ENCODE data around the gene RAC3. TPM values are rescaled to one million over a fixed set of nuclear protein-coding genes. Genes with fewer than 3 reads are reported as not detected.

The RAC3 gene
- total RNA-seq, 4 donors from 2014 or later, result 0.42 to 2.0 TPM; not detected in 2

- Histone ChIP-seq H3K27me3 (no peaks in the 10 kb centered on the region), H3K4me1 (peaks cover 25 to 60% of the 10 kb centered on the region in 2 donors), H3K27ac (peak within 1 kb of the TSS; percentile 78 to 86 (median 79)), H3K9me3 (no peaks in the 10 kb centered on the region), H3K4me3 (peak within 1 kb of the TSS; percentile 89 to 92 (median 92)), H3K36me3 (no peaks in the 10 kb centered on the region)
- in situ Hi-C loops (cut with MboI; ENCODE audit: low sequenced_read_pairs in 4 of 4) (loop anchor here in 1 of 4 donors (5.0 kb wide), 1 partner anchor 60 kb away; the partner anchor contains the start of gene NOTUM), intact Hi-C loops (cut with DNase I; ENCODE audit: low total_unique reads) (no loop called here)
- ATAC-seq (no peak), DNase-seq (no peak)
- peak; percentile 55 to 82 for TF ChIP-seq POLR2A (IDR thresholded peaks at IDR 0.05)
- TF ChIP-seq, protein P1, sequence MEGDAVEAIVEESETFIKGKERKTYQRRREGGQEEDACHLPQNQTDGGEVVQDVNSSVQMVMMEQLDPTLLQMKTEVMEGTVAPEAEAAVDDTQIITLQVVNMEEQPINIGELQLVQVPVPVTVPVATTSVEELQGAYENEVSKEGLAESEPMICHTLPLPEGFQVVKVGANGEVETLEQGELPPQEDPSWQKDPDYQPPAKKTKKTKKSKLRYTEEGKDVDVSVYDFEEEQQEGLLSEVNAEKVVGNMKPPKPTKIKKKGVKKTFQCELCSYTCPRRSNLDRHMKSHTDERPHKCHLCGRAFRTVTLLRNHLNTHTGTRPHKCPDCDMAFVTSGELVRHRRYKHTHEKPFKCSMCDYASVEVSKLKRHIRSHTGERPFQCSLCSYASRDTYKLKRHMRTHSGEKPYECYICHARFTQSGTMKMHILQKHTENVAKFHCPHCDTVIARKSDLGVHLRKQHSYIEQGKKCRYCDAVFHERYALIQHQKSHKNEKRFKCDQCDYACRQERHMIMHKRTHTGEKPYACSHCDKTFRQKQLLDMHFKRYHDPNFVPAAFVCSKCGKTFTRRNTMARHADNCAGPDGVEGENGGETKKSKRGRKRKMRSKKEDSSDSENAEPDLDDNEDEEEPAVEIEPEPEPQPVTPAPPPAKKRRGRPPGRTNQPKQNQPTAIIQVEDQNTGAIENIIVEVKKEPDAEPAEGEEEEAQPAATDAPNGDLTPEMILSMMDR (IDR thresholded peaks at IDR 0.05 in 4 of 5, conservative IDR thresholded peaks at IDR 0.05 in 1 of 5), result no peak
Observed at GRCh38 chr17:82022310-82022980, 9.0 kb upstream of the RAC3 start, which contains the start of gene CENPX. TSS of gene CENPX (minus strand) at chr17:82022878. CDS start at chr17:82022861, 17 bp downstream.

DNA sequence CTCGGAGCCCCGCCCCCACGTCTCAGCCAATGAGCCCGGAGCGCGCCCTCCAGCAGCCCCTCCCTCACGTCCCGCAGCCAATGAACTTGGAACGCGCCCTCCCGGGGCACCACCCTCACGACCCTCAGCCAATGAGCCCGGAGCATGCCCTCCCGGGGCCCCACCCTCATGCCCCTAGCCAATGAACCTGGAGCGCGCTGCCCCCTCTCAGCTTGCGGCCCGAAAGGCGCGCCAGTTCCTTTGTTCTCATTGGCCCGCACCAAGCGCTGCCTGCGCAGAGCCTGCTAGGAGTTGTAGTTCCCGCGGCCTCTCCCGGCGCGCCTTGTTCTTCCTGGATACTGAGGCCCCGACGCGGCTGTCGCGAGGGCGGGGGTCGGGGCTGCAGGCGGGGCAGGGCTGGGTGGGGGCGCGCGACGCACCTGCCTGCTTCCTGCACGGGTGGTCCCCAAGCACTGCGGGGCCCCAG is 8.5 kb upstream of the RAC3 start, which contains the start of gene LRRC45:
Gene LRRC45 (plus strand): TSS at position 325 of the 466 bp plus-strand sequence. CDS start 339 bp downstream, outside the sequence.
- Histone ChIP-seq H3K27me3 (no peaks in the 10 kb centered on the region), H3K4me3 (peak within 1 kb of the TSS; percentile 89 to 92 (median 92)), H3K4me1 (peaks cover 25 to 54% of the 10 kb centered on the region in 2 donors), H3K36me3 (no peaks in the 10 kb centered on the region), H3K9me3 (no peaks in the 10 kb centered on the region), H3K27ac (peak within 1 kb of the TSS; percentile 78 to 86 (median 79))
- no peak for TF ChIP-seq POLR2A (IDR thresholded peaks at IDR 0.05)
- TF ChIP-seq, protein P1 (IDR thresholded peaks at IDR 0.05 in 4 of 5, conservative IDR thresholded peaks at IDR 0.05 in 1 of 5), result no peak
- intact Hi-C loops (cut with DNase I; ENCODE audit: low total_unique reads), result loop anchor here (1.0 kb wide), 3 partner anchors 14 to 163 kb away; partner anchors contain the start of genes ASPSCR1, DCXR and P4HB
- in situ Hi-C loops (cut with MboI; ENCODE audit: low sequenced_read_pairs in 4 of 4), result loop anchor here in 1 of 4 donors (5.0 kb wide), 1 partner anchor 61 kb away; the partner anchor contains the start of gene NOTUM
- DNase-seq (peak; percentile 100), ATAC-seq (peak; percentile 86 to 91)

DNA sequence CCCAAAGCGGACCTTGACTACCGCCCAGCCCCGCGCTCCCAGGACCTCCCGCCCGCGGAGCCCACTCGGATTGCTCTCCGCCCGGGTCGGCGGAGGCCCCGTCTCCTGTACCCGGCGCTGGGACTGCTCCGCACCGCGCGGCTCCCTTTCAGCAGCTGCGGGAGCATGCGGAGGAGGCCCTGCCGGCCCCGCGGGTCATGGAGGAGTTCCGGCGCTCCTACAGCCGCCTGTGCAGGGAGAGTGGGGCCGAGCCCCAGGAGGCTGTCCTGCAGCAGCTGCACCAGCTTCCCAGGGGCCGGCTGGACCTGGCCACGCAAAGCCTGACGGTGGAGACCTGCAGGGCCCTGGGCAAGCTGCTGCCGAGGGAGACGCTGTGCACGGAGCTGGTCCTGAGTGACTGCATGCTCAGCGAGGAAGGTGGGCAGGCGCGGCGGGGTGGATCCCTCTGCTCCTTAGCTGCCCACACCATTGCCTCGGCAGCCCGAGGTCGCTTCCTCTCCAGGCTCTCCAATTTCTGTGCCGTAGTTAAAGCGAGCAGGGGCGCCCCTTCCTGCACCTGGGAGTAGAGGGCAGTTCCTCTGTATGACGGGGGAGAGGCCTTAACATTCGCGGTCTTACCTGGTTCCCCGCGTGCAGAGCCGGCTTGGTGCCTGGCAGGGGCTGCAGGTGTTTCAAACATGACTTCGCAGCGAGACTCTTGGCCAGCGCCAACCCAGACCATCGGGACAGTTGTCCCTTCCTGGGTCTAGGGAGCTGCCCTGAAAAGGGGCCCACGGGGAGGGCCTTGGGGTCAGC is 7.8 kb upstream of the RAC3 start:
- Histone ChIP-seq H3K27ac (peak overlapping the region; percentile 19 to 56 (median 30)), H3K9me3 (no peaks in the 10 kb centered on the region), H3K36me3 (no peaks in the 10 kb centered on the region), H3K4me1 (peaks cover 25 to 48% of the 10 kb centered on the region in 2 donors), H3K4me3 (peak overlapping the region; percentile 76 to 92 (median 84)), H3K27me3 (no peaks in the 10 kb centered on the region)
- intact Hi-C loops (cut with DNase I; ENCODE audit: low total_unique reads), result loop anchor here (1.0 kb wide), 3 partner anchors 14 to 163 kb away; partner anchors contain the start of genes ASPSCR1, DCXR and P4HB
- ATAC-seq (peak in 1 of 2 donors; percentile 4), DNase-seq (no peak)
- in situ Hi-C loops (cut with MboI; ENCODE audit: low sequenced_read_pairs in 4 of 4), result loop anchor here in 1 of 4 donors (5.0 kb wide), 1 partner anchor 61 kb away; the partner anchor contains the start of gene NOTUM
- TF ChIP-seq, protein P1 (IDR thresholded peaks at IDR 0.05 in 4 of 5, conservative IDR thresholded peaks at IDR 0.05 in 1 of 5), result no peak
- no peak for TF ChIP-seq POLR2A (IDR thresholded peaks at IDR 0.05)

DNA sequence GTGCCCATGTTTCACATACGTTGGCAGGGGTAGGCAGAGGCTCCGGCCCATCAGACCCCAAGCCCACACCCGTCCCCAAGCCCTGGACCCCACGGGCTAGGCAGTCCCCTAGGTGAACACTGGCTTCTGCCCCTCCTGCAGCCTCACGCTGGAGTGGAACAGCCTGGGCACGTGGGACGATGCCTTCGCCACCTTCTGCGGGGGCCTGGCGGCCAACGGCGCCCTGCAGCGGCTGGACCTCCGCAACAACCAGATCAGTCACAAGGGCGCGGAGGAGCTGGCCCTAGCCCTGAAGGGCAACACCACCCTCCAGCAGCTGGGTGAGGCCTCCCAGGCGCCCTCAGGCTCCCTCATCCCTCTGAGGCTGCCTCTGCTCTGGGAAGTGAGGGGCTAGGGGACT is 6.6 kb upstream of the RAC3 start:
- in situ Hi-C loops (cut with MboI; ENCODE audit: low sequenced_read_pairs in 4 of 4), result loop anchor here in 2 of 4 donors (5.0 to 25.0 kb wide), 2 partner anchors 63 to 112 kb away; partner anchors contain the start of gene NOTUM (in 1 of the 2)
- intact Hi-C loops (cut with DNase I; ENCODE audit: low total_unique reads), result no loop called here

More for the DNA sequence above, 6.6 kb upstream of the RAC3 start:
- Histone ChIP-seq H3K4me3 (no peak overlapping the region), H3K9me3 (no peaks in the 10 kb centered on the region), H3K4me1 (peaks cover 19 to 37% of the 10 kb centered on the region in 2 donors), H3K27me3 (no peaks in the 10 kb centered on the region), H3K27ac (no peak overlapping the region), H3K36me3 (no peaks in the 10 kb centered on the region)
- no peak for TF ChIP-seq POLR2A (IDR thresholded peaks at IDR 0.05)
- TF ChIP-seq, protein P1 (IDR thresholded peaks at IDR 0.05 in 4 of 5, conservative IDR thresholded peaks at IDR 0.05 in 1 of 5), result no peak
- ATAC-seq (no peak), DNase-seq (no peak)

Data from gastrocnemius medialis (tissue), 4 donors.